HL-60 (cell line): ENCODE data around the gene OR8H3.

Experiments used
- DNase-seq, 2 experiments: peaks; one replicate each; pipeline ENCODE4 v3.0.0-alpha.2; 2010 to 2020; ENCODE audit warnings: low read depth in 1 of 2, low spot score in 1 of 2
- H3K27ac ChIP-seq: fragments of 250-450 bp; sonication (Bioruptor Pico); replicated peaks from 2 replicates; pipeline ENCODE4 v1.5.1; 2020; ENCODE audit warnings: mild to moderate bottlenecking, moderate library complexity
- H3K27me3 ChIP-seq: fragments of 250-450 bp; sonication (Bioruptor Pico); 2 replicates; pipeline ENCODE4 v1.5.1; 2021; ENCODE audit warnings: mild to moderate bottlenecking, moderate library complexity; ENCODE audit not compliant: insufficient read depth, poor library complexity, severe bottlenecking
- H3K4me3 ChIP-seq: replicated peaks from 2 replicates; pipeline ENCODE4 v1.5.1; 2011; ENCODE audit warnings: mild to moderate bottlenecking, control low read depth, low read length; ENCODE audit not compliant: insufficient read depth
- GABPA ChIP-seq: IDR thresholded peaks from 2 replicates; pipeline ENCODE4 v1.6.1; 2012; ENCODE audit warnings: low read depth
- POLR2AphosphoS5 ChIP-seq: IDR thresholded peaks from 2 replicates; pipeline ENCODE4 v1.6.1; 2012; ENCODE audit warnings: low read depth
- SPI1 ChIP-seq: IDR thresholded peaks from 2 replicates; pipeline ENCODE4 v1.6.1; 2012; ENCODE audit warnings: low read depth, mild to moderate bottlenecking, borderline replicate concordance
- long read RNA-seq: library from polyadenylated mRNA; unstranded; transcript quantifications from one replicate; pipeline ENCODE4 v2.0.0, GENCODE V29; 2020
- TF ChIP-seq, protein P1 (sequence below): IDR thresholded peaks from one replicate; pipeline ENCODE4 v1.5.1; 2011; ENCODE audit warnings: low read length, control low read depth, inconsistent platforms; ENCODE audit not compliant: insufficient read depth
- TF ChIP-seq, protein P2 (sequence below): IDR thresholded peaks from 2 replicates; pipeline ENCODE4 v1.6.1; 2012; ENCODE audit warnings: low read depth; ENCODE audit not compliant: insufficient replicate concordance

Gene OR8H3, protein sequence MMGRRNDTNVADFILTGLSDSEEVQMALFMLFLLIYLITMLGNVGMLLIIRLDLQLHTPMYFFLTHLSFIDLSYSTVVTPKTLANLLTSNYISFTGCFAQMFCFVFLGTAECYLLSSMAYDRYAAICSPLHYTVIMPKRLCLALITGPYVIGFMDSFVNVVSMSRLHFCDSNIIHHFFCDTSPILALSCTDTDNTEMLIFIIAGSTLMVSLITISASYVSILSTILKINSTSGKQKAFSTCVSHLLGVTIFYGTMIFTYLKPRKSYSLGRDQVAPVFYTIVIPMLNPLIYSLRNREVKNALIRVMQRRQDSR
- long read RNA-seq = 0 reads

DNA sequence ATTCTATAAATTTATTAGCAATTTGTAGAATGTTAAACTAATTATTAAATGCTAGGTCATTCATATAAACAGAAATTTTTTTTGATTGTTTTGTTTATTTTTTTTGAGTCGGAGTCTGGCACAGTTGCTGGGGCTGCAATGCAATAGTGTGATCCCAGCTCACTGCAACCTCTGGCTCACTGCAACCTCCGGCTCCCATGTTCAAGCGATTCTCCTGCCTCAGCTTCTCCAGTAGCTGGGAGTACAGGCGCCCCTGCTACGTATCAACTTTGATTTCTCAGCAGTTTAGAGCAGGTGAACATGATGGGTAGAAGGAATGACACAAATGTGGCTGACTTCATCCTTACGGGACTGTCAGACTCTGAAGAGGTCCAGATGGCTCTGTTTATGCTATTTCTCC, at the start of gene OR8H3:
OR8H3 (plus strand) TSS at position 301 of the 400 bp plus-strand sequence; CDS start at position 301, 0 bp downstream.
- Histone ChIP-seq H3K27ac (no peak within 1 kb of the TSS), H3K4me3 (no peak within 1 kb of the TSS), H3K27me3 (no peaks in the 10 kb centered on the region)
- TF ChIP-seq, protein P1, sequence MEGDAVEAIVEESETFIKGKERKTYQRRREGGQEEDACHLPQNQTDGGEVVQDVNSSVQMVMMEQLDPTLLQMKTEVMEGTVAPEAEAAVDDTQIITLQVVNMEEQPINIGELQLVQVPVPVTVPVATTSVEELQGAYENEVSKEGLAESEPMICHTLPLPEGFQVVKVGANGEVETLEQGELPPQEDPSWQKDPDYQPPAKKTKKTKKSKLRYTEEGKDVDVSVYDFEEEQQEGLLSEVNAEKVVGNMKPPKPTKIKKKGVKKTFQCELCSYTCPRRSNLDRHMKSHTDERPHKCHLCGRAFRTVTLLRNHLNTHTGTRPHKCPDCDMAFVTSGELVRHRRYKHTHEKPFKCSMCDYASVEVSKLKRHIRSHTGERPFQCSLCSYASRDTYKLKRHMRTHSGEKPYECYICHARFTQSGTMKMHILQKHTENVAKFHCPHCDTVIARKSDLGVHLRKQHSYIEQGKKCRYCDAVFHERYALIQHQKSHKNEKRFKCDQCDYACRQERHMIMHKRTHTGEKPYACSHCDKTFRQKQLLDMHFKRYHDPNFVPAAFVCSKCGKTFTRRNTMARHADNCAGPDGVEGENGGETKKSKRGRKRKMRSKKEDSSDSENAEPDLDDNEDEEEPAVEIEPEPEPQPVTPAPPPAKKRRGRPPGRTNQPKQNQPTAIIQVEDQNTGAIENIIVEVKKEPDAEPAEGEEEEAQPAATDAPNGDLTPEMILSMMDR = no peak
- TF ChIP-seq, protein P2, sequence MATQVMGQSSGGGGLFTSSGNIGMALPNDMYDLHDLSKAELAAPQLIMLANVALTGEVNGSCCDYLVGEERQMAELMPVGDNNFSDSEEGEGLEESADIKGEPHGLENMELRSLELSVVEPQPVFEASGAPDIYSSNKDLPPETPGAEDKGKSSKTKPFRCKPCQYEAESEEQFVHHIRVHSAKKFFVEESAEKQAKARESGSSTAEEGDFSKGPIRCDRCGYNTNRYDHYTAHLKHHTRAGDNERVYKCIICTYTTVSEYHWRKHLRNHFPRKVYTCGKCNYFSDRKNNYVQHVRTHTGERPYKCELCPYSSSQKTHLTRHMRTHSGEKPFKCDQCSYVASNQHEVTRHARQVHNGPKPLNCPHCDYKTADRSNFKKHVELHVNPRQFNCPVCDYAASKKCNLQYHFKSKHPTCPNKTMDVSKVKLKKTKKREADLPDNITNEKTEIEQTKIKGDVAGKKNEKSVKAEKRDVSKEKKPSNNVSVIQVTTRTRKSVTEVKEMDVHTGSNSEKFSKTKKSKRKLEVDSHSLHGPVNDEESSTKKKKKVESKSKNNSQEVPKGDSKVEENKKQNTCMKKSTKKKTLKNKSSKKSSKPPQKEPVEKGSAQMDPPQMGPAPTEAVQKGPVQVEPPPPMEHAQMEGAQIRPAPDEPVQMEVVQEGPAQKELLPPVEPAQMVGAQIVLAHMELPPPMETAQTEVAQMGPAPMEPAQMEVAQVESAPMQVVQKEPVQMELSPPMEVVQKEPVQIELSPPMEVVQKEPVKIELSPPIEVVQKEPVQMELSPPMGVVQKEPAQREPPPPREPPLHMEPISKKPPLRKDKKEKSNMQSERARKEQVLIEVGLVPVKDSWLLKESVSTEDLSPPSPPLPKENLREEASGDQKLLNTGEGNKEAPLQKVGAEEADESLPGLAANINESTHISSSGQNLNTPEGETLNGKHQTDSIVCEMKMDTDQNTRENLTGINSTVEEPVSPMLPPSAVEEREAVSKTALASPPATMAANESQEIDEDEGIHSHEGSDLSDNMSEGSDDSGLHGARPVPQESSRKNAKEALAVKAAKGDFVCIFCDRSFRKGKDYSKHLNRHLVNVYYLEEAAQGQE = no peak
- TF ChIP-seq POLR2AphosphoS5 = no peak
- no peak for TF ChIP-seq SPI1
- TF ChIP-seq GABPA = no peak
- DNase-seq = no peak

DNA sequence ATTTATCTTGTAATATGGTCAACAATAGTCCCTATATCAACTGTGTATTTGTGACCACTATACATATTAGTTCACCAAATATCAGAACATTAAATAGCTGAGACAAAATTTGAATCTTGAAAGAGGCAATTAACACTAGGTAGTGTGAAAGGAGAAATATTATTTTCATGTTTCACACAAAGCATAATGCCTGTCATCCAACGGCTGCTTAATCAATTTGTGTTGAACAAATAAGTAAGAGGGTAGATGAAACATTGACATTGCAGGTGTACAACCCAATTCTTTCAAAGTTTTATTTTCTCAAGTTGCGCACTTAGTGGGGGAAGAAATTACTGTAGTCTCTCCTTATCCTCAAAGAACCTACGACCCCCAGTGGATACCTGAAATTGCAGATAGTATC, 32.5 kb upstream of the OR8H3 start:
- Histone ChIP-seq H3K4me3 (no peak overlapping the region), H3K27me3 (no peaks in the 10 kb centered on the region), H3K27ac (no peak overlapping the region)
- no peak for TF ChIP-seq SPI1
- TF ChIP-seq, protein P1 = no peak
- TF ChIP-seq, protein P2 = no peak
- no peak for TF ChIP-seq GABPA
- no peak for TF ChIP-seq POLR2AphosphoS5
- DNase-seq = no peak

DNA sequence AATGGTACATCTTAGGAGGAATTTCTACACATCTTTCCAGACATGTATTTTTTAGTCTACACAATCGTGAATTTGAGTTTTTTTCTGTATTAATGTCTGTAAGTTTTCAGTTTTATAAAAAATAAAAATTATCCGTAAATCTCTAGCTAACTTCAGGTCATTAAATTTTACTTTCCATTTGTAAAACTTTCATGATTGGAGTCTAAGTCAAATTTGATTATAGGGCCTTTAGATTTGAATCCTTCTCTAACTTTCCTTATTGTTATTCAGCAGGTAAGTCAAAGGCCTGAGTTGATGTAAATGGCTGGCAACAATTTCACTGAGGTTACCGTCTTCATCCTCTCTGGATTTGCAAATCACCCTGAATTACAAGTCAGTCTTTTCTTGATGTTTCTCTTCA, 29.2 kb upstream of the OR8H3 start, which contains the start of gene OR8I2:
OR8I2 (plus strand) TSS at position 301 of the 400 bp plus-strand sequence; CDS start at position 301, 0 bp downstream.
- DNase-seq = no peak
- no peak for TF ChIP-seq SPI1
- TF ChIP-seq, protein P2 = no peak
- no peak for TF ChIP-seq POLR2AphosphoS5
- no peak for TF ChIP-seq GABPA
- TF ChIP-seq, protein P1 = no peak
- no peak within 1 kb of the TSS for H3K4me3 ChIP-seq
- no peaks in the 10 kb centered on the region for H3K27me3 ChIP-seq
- no peak within 1 kb of the TSS for H3K27ac ChIP-seq
